Omental fat pad (tissue), 4 donors: ENCODE data around the gene SH2D6. TPM values are rescaled to one million over a fixed set of nuclear protein-coding genes. Genes with fewer than 3 reads are reported as not detected.

ENCODE experiments used
- ATAC-seq: fragments of 150-250 bp; one replicate; pipeline ENCODE4 v1.9.1; 2016; ENCODE audit warnings: mild to moderate bottlenecking, moderate library complexity; ENCODE audit not compliant: low FRiP score
- DNase-seq: peaks from one replicate; pipeline ENCODE4 v3.0.0-alpha.2; 2019; ENCODE audit warnings: low spot score
- total RNA-seq, 4 donors: library from RNA; depleted of rRNA; stranded (reverse); fragments of >200 nt; gene quantifications; one replicate each; pipeline ENCODE4 v1.1.0, GENCODE V29; 2016
- TF ChIP-seq, protein P1 (sequence below), 3 donors: fragments of 450-650 bp; IDR thresholded peaks; one replicate each; pipeline ENCODE4 v1.5.1; 2016 to 2017; ENCODE audit warnings: antibody characterized with exemption in 3 of 3, mild to moderate bottlenecking in 3 of 3, moderate library complexity in 2 of 3

Gene SH2D6
- total RNA-seq, 4 donors from 2014 or later = not detected

DNA sequence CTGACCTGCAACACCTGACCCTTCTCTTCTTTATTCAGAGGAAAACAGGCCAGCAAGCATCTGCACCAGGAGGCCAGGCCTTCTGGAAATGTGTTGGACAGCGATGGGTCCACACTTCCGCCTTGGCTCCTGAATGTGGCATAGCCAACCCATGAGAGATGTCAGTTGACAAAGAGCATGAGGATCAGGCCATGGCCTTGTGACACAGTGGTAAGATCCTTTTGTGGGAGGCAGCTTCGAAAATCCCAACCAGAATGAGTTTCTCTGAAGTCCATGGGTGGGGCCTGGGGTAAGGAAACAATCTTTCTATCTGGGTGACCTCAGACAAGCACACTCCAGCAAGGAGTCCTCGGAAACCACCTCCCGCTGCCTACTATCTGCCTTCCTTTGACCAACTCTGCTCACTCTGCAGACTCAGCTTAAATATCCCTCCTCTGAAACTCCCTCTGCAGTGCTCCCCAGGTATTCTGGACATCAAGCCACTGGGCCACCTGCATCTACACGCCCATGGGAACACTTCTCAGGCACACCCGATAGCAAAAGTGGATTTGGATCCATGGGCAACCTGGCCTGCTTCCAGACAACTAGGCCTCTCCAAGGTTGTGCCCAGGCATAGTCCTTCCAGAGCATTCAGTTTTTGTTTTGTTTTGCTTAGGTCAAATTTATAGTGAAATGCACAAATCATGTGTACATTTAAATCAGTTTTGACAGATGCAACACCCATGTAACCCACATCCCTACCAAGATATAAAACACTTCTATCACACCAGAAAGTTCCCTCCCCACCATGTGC, 3.6 kb upstream of the SH2D6 start:
- DNase-seq (no peak), ATAC-seq (no peak)
- TF ChIP-seq, protein P1, sequence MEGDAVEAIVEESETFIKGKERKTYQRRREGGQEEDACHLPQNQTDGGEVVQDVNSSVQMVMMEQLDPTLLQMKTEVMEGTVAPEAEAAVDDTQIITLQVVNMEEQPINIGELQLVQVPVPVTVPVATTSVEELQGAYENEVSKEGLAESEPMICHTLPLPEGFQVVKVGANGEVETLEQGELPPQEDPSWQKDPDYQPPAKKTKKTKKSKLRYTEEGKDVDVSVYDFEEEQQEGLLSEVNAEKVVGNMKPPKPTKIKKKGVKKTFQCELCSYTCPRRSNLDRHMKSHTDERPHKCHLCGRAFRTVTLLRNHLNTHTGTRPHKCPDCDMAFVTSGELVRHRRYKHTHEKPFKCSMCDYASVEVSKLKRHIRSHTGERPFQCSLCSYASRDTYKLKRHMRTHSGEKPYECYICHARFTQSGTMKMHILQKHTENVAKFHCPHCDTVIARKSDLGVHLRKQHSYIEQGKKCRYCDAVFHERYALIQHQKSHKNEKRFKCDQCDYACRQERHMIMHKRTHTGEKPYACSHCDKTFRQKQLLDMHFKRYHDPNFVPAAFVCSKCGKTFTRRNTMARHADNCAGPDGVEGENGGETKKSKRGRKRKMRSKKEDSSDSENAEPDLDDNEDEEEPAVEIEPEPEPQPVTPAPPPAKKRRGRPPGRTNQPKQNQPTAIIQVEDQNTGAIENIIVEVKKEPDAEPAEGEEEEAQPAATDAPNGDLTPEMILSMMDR (IDR thresholded peaks at IDR 0.05) = no peak

DNA sequence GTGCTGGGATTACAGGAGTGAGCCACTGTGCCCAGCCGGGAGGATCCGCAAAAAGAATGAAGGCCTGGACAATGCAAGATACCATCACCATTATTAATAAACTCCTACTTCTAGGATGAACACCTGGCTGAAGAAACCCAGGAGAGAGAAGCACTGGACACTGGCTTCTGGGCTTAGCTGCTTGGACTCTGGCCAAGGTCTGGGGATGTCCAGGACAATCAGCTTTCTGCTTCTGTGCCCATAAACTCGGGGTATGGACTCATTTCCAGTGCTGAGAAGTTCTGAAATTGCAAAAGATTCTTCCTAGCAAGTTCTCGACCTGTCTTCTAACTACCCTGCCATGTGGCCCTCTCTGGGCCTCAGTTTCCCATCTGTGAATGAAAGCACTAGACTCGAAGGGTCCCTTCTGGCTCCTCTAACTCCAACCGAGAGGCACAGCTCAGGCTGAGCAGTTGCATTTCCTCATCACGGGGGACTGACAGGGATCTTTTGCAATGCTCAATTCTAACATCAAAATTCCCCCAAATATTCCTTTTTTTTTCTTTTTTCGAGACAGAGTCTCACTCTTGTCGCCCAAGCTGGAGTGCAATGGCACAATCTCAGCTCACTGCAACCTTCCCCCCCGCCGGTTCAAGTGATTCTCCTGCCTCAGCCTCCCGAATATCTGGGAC, 2.4 kb upstream of the SH2D6 start:
- TF ChIP-seq, protein P1 (IDR thresholded peaks at IDR 0.05) = no peak

DNA sequence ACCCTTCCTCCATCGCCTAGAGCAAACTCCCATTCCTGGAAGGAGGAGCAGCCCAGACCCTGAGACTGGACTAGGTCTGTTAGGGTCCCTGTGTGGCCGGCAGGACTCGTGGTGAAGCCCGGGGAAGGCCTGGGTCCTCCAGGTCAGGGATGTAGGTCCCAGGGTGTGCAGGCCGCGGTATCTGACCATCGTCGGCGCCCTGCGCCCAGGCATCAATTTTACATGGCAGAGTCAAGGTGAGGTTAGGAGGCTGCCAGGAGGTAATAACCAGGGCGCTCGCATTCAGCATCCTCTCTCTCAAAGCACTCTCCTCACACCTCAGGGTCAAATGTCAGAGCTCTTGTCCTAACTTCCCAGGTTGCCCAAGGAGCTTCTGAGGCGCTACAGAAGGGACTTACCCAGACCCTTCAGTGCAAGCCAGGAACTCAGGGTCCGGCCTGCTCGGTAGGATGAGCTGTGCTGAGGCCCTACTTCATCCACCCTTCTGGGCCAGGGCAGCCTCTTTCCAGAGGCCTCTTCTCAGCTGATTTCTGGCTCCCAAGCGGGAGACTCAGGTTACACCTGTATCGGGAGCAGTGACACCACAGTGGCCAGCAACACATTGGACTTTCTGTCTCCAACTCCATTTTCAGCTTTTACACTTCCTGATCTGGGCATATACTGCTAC, 628 bp downstream of the SH2D6 start:
- TF ChIP-seq, protein P1 (IDR thresholded peaks at IDR 0.05) = no peak
- ATAC-seq (no peak), DNase-seq (no peak)

More for the DNA sequence above, 2.4 kb upstream of the SH2D6 start:
- ATAC-seq (no peak), DNase-seq (no peak)

DNA sequence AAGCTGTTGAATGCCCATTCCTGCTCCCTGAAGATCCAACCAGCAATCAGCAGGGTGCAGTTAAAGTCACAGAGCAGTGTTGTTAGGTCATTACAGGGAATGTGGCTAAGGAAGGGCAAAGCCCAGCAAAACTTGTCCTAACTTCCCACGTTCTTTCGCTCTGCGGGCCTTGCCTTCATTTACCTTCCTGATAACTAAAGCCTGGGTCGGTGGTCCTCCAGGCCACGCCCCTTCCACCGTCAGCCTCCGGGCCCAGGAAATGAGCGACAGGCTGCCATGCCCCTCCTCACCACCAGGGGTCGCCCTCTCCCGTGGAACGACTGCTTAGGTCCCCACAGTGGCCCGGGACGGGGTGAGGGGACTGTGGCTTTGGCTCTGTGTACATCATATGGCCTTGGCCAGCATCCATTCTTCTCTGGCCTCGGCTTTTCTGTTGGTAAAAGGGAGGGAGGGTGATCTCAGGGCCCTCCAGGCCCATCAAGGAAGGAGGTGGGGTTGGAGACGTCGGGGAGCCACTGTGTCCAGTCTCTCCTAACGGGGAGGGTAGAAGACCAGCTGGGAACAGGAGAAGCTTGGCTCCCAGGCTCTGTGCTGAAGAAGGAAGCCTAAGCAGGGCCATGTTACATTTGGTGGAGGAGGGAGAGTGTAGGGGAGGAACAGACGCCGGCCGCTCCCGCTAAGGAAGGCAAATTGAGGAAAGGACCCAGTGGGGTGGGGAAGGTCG, 2.2 kb downstream of the SH2D6 start:
- peak; percentile 65 for ATAC-seq
- TF ChIP-seq, protein P1 (IDR thresholded peaks at IDR 0.05) = peak; percentile 3 to 99 (median 98)
- DNase-seq = peak; percentile 98

DNA sequence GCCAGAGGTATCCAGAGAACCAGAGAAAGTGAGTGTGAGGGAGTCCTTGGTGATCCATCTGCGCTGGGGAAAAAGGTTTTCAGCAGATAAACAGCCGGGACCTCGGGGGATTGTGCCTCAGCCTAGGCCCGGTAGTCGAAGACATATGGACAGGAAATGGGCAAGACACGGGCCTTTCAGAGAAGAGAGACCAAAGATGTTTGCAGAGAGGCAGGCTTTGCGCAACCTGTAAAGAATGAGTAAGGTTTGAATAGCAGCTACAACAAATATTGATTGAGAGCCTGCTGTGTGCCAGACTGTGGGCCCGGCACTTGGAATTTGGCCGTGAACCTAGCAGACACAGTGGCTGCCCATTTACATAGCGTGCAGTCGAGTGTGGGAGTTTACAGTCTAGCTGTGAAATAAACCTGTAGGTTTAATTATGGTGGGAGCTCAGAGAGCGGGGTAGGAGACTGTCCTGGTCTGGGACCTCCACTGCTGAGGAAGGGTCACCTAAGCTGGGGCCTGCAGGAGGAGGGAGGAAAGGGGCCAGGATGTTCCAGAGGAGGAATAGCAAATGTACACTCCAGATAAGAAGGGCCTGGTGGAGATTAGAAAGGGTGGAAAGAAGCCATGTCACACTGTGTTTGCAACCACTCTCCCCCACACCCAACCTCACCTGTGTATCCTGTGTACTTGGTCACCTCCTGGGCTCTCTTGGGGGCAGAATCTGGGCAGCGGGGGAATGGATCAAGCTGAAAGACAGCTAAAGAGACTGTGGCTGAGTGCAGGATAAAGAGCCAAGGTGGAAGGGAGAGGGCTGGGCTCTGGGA, 3.0 kb downstream of the SH2D6 start:
- ATAC-seq (peak; percentile 21), DNase-seq (no peak)
- TF ChIP-seq, protein P1 (IDR thresholded peaks at IDR 0.05) = no peak

GRCh38 chr2:85422072-85422457, 3.6 kb downstream of the SH2D6 start:
- TF ChIP-seq, protein P1 (IDR thresholded peaks at IDR 0.05) = no peak
- ATAC-seq (no peak), DNase-seq (no peak)
